IMR-90 (cell line): ENCODE data around the gene KL. TPM values are rescaled to one million over a fixed set of nuclear protein-coding genes. Genes with fewer than 3 reads are reported as not detected.

Source experiments
- ATAC-seq: fragments of 200-7000 bp; cut with Tn5 transposase; 2 replicates; pipeline ENCODE4 v1.9.1; 2020; ENCODE audit warnings: low read depth, mild to moderate bottlenecking, moderate library complexity
- BruUV-seq: library from RNA; stranded (reverse); fragments of 400-500 nt; replicated peaks from 2 replicates; lab custom pipeline; 2021; lab: Mats Ljungman, UMichigan
- CTCF ChIA-PET: fragments of 300-600 bp; formaldehyde crosslinking; extraction: SDS; loops from one replicate; lab custom pipeline; 2021; ENCODE audit warnings: antibody characterized with exemption; lab: Yijun Ruan, JAX
- POLR2A ChIA-PET: fragments of 300-600 bp; sonication (Branson Sonifier 250); formaldehyde crosslinking; loops from one replicate; lab custom pipeline; 2022; ENCODE audit warnings: antibody characterized with exemption; ENCODE audit not compliant: unreplicated experiment; lab: Charles Lee
- DNase-seq: peaks from one replicate; pipeline ENCODE4 v3.0.0; 2013
- H2AFZ ChIP-seq: replicated peaks from 2 replicates; pipeline ENCODE3; 2013; ENCODE audit warnings: low read length, mild to moderate bottlenecking; ENCODE audit not compliant: poor library complexity
- H2AK5ac ChIP-seq: 2 replicates; pipeline ENCODE4 v1.6.1; 2013; ENCODE audit warnings: low read depth, low read length, inconsistent platforms
- H2AK9ac ChIP-seq: replicated peaks from 2 replicates; pipeline ENCODE3; 2013; ENCODE audit warnings: mild to moderate bottlenecking, low read depth, low read length, moderate library complexity; ENCODE audit not compliant: poor library complexity
- H2BK120ac ChIP-seq: 2 replicates; pipeline ENCODE4 v1.6.1; 2013; ENCODE audit warnings: low read depth, low read length, inconsistent platforms
- H2BK15ac ChIP-seq: 3 replicates; pipeline ENCODE4 v1.6.1; 2013; ENCODE audit warnings: low read depth, low read length, inconsistent platforms
- H2BK20ac ChIP-seq: 2 replicates; pipeline ENCODE4 v1.6.1; 2013; ENCODE audit warnings: low read depth, mild to moderate bottlenecking, inconsistent platforms, low read length, moderate library complexity
- H2BK5ac ChIP-seq: 2 replicates; pipeline ENCODE4 v1.6.1; 2013; ENCODE audit warnings: mild to moderate bottlenecking, low read depth, low read length, inconsistent platforms; ENCODE audit not compliant: poor library complexity, severe bottlenecking
- H3K14ac ChIP-seq: replicated peaks from 2 replicates; pipeline ENCODE4 v1.6.1; 2013; ENCODE audit warnings: low read depth, low read length, inconsistent platforms
- H3K18ac ChIP-seq: 2 replicates; pipeline ENCODE4 v1.6.1; 2013; ENCODE audit warnings: low read depth, low read length, control low read depth
- H3K23ac ChIP-seq: 2 replicates; pipeline ENCODE4 v1.6.1; 2013; ENCODE audit warnings: low read depth, low read length, inconsistent platforms
- H3K27ac ChIP-seq: 2 replicates; pipeline ENCODE4 v1.5.1; 2013; ENCODE audit warnings: mild to moderate bottlenecking, control low read depth, low read length; ENCODE audit not compliant: insufficient read depth
- H3K27me3 ChIP-seq: 2 replicates; pipeline ENCODE4 v1.6.1; 2013; ENCODE audit warnings: low read length; ENCODE audit not compliant: control insufficient read depth, insufficient read depth
- H3K36me3 ChIP-seq: 2 replicates; pipeline ENCODE4 v1.6.1; 2013; ENCODE audit warnings: low read length, mixed read lengths; ENCODE audit not compliant: control insufficient read depth, insufficient read depth
- H3K4ac ChIP-seq: 2 replicates; pipeline ENCODE4 v1.6.1; 2013; ENCODE audit warnings: low read depth, low read length, inconsistent platforms
- H3K4me1 ChIP-seq: 2 replicates; pipeline ENCODE4 v1.6.1; 2013; ENCODE audit warnings: low read length, mixed read lengths; ENCODE audit not compliant: control insufficient read depth, insufficient read depth
- H3K4me2 ChIP-seq: 2 replicates; pipeline ENCODE4 v1.6.1; 2013; ENCODE audit warnings: low read depth, mild to moderate bottlenecking, control low read depth, low read length, moderate library complexity
- H3K4me3 ChIP-seq: 2 replicates; pipeline ENCODE4 v1.5.1; 2013; ENCODE audit warnings: low read depth, mild to moderate bottlenecking, control low read depth, low read length, moderate library complexity; ENCODE audit not compliant: insufficient read depth
- H3K56ac ChIP-seq: 2 replicates; pipeline ENCODE4 v1.6.1; 2013; ENCODE audit warnings: low read length, inconsistent platforms; ENCODE audit not compliant: insufficient read depth; ENCODE audit errors: extremely low read depth
- H3K79me1 ChIP-seq, 2 experiments: 2 replicates each; pipeline ENCODE4 v1.6.1; 2013; ENCODE audit warnings: low read length in 2 of 2, inconsistent platforms in 1 of 2, low read depth in 1 of 2
- H3K9ac ChIP-seq: 2 replicates; pipeline ENCODE4 v1.6.1; 2013; ENCODE audit warnings: low read depth, low read length, control low read depth
- H3K9me1 ChIP-seq: 2 replicates; pipeline ENCODE4 v1.6.1; 2013; ENCODE audit warnings: low read length, inconsistent platforms; ENCODE audit not compliant: insufficient read depth
- H3K9me3 ChIP-seq: 2 replicates; pipeline ENCODE4 v1.6.1; 2013; ENCODE audit warnings: low read length; ENCODE audit not compliant: control insufficient read depth, insufficient read depth
- H4K20me1 ChIP-seq: 2 replicates; pipeline ENCODE4 v1.6.1; 2013; ENCODE audit warnings: low read length, inconsistent platforms; ENCODE audit not compliant: insufficient read depth
- H4K5ac ChIP-seq: 2 replicates; pipeline ENCODE4 v1.6.1; 2013; ENCODE audit warnings: mild to moderate bottlenecking, low read depth, low read length, control low read depth
- H4K8ac ChIP-seq, 2 experiments: 2 replicates each; pipeline ENCODE4 v1.6.1; 2013; ENCODE audit warnings: low read depth in 2 of 2, low read length in 2 of 2, control low read depth in 1 of 2, inconsistent platforms in 1 of 2
- H4K91ac ChIP-seq: 2 replicates; pipeline ENCODE4 v1.6.1; 2013; ENCODE audit warnings: low read depth, low read length, inconsistent platforms; ENCODE audit not compliant: insufficient read depth
- BHLHE40 ChIP-seq: fragments of 150-350 bp; IDR thresholded peaks from 2 replicates; pipeline ENCODE4 v1.6.1; 2016; ENCODE audit warnings: mild to moderate bottlenecking, low read depth, low read length
- CEBPB ChIP-seq: IDR thresholded peaks from 2 replicates; pipeline ENCODE4 v1.6.1; 2012; ENCODE audit warnings: low read depth, low read length, improper control_type of control experiment
- CHD1 ChIP-seq: IDR thresholded peaks from 2 replicates; pipeline ENCODE4 v1.6.1; 2012; ENCODE audit warnings: low read depth, low read length, improper control_type of control experiment
- FOS ChIP-seq: fragments of 150-350 bp; IDR thresholded peaks from 2 replicates; pipeline ENCODE4 v1.6.1; 2016; ENCODE audit warnings: low read depth, low read length
- MAFK ChIP-seq: IDR thresholded peaks from 2 replicates; pipeline ENCODE4 v1.6.1; 2012; ENCODE audit warnings: low read depth, low read length, improper control_type of control experiment
- MAZ ChIP-seq: IDR thresholded peaks from 2 replicates; pipeline ENCODE4 v1.6.1; 2012; ENCODE audit warnings: low read depth, mild to moderate bottlenecking, low read length, improper control_type of control experiment, moderate library complexity, borderline replicate concordance
- MXI1 ChIP-seq: IDR thresholded peaks from 2 replicates; pipeline ENCODE4 v1.6.1; 2012; ENCODE audit warnings: low read depth, mild to moderate bottlenecking, low read length, moderate library complexity, borderline replicate concordance
- NFE2L2 ChIP-seq: fragments of 150-350 bp; IDR thresholded peaks from 2 replicates; pipeline ENCODE4 v1.6.1; 2016; ENCODE audit warnings: low read depth, mild to moderate bottlenecking, low read length
- POLR2A ChIP-seq: IDR thresholded peaks from 2 replicates; pipeline ENCODE4 v1.6.1; 2012; ENCODE audit warnings: mild to moderate bottlenecking, low read depth, low read length
- RAD21 ChIP-seq: IDR thresholded peaks from 2 replicates; pipeline ENCODE4 v1.6.1; 2012; ENCODE audit warnings: low read length, improper control_type of control experiment
- RCOR1 ChIP-seq: IDR thresholded peaks from 2 replicates; pipeline ENCODE4 v1.6.1; 2012; ENCODE audit warnings: mild to moderate bottlenecking, low read length, improper control_type of control experiment; ENCODE audit not compliant: insufficient replicate concordance
- RFX5 ChIP-seq: IDR thresholded peaks from 2 replicates; pipeline ENCODE4 v1.8.0; 2012; ENCODE audit warnings: low read depth, mild to moderate bottlenecking, low read length, moderate library complexity
- SMC3 ChIP-seq: fragments of 150-350 bp; IDR thresholded peaks from 2 replicates; pipeline ENCODE4 v1.6.1; 2016; ENCODE audit warnings: low read depth, mild to moderate bottlenecking, antibody characterized with exemption, low read length, moderate library complexity
- USF2 ChIP-seq: fragments of 150-350 bp; IDR thresholded peaks from 2 replicates; pipeline ENCODE4 v1.6.1; 2017; ENCODE audit warnings: mild to moderate bottlenecking, antibody characterized with exemption, low read length, low read depth
- WGBS, 2 experiments: methylation state at CpG; one replicate each; pipeline versions ENCODE4 v1.1.5 to v1.1.7; 2013; ENCODE audit warnings: missing lambda C conversion rate in 2 of 2; ENCODE audit not compliant: insufficient read length in 1 of 2; ENCODE audit errors: extremely low coverage in 2 of 2; 5-methylcytosine and 5-hydroxymethylcytosine counted together
- dilution Hi-C: fragments of 300-500 bp; cut with HindIII; formaldehyde crosslinking; loops from one replicate; pipeline ENCODE4 v1.14.3; 2018; ENCODE audit warnings: low sequenced_read_pairs; ENCODE audit not compliant: unreplicated experiment
- in situ Hi-C: fragments of 300-500 bp; cut with MboI; formaldehyde crosslinking; loops from 3 replicates; pipeline ENCODE4 v1.14.3; 2019; ENCODE audit warnings: low sequenced_read_pairs, inconsistent platforms, mixed read lengths
- intact Hi-C: fragments of 100-400 bp; cut with micrococcal nuclease; formaldehyde crosslinking; loops from 2 replicates; pipeline ENCODE4 v1.10.0; 2022
- polyA plus RNA-seq, 3 experiments: library from polyadenylated mRNA; depleted of rRNA; stranded (reverse); fragments of >200 nt; gene quantifications; 2 replicates each; pipeline ENCODE4 v1.2.3, GENCODE V29; 2012; ENCODE audit warnings: low replicate concordance in 1 of 3
- total RNA-seq: library from RNA; depleted of rRNA; stranded (reverse); fragments of >200 nt; gene quantifications from 2 replicates; pipeline ENCODE4 v1.2.3, GENCODE V29; 2012

The KL gene
- total and polyA plus RNA-seq, 2 of the 4 experiments (the other 2 are of a cell fraction) = not detected

GRCh38 chr13:33109271-33109697 lies 93.1 kb downstream of the KL start:
- H3K18ac ChIP-seq = peak overlapping the region; percentile 82
- peak overlapping the region; percentile 95; the same call in 1 of the 2 replicates for H4K91ac ChIP-seq
- peak overlapping the region; percentile 12; the same call in 1 of the 2 replicates for H3K9ac ChIP-seq
- peak overlapping the region; percentile 81 for H2BK5ac ChIP-seq
- peak overlapping the region; percentile 85 for H4K5ac ChIP-seq
- peaks cover 64% of the 10 kb centered on the region for H3K36me3 ChIP-seq
- no peak for DNase-seq
- H3K56ac ChIP-seq = peak overlapping the region; percentile 72; the same call in 1 of the 2 replicates
- H3K4me3 ChIP-seq = no peak overlapping the region
- in situ Hi-C loops (no loop called here), intact Hi-C loops (loop anchor here (5.0 kb wide), 2 partner anchors 433 to 462 kb away; no protein-coding TSS in a partner anchor), dilution Hi-C loops (no loop called here)
- H2AK5ac ChIP-seq = peak overlapping the region; percentile 97
- peak overlapping the region; percentile 94 for H3K4ac ChIP-seq
- H3K23ac ChIP-seq = peak overlapping the region; percentile 93
- no peak overlapping the region for H2AK9ac ChIP-seq
- H4K8ac ChIP-seq = peak overlapping the region; percentile 41 to 77
- no peak for ATAC-seq
- TF ChIP-seq CEBPB (no peak), SMC3 (no peak), USF2 (no peak), RCOR1 (no peak), RAD21 (no peak), MAZ (no peak), RFX5 (no peak), CHD1 (no peak), MAFK (no peak), NFE2L2 (no peak), POLR2A (no peak), FOS (no peak), BHLHE40 (no peak), MXI1 (no peak)
- peak overlapping the region; percentile 97; the same call in 2 of the 3 replicates for H2BK15ac ChIP-seq
- BruUV-seq = no TSS peak
- H2AFZ ChIP-seq = no peak overlapping the region
- no peak overlapping the region for H3K4me2 ChIP-seq
- H3K14ac ChIP-seq = peak overlapping the region; percentile 88
- peak overlapping the region; percentile 88 for H2BK20ac ChIP-seq
- H3K4me1 ChIP-seq = peaks cover 52% of the 10 kb centered on the region
- ChIA-PET CTCF (interaction anchor here (1.1 to 1.2 kb wide), 2 partner anchors 10 to 139 kb away, joined by 3 read pairs; no protein-coding TSS in a partner anchor), POLR2A (no interaction called here)
- H2BK120ac ChIP-seq = peak overlapping the region; percentile 89
- H3K9me1 ChIP-seq = peaks cover 52% of the 10 kb centered on the region
- H3K79me1 ChIP-seq = peaks cover 36 to 68% of the 10 kb centered on the region in 2 experiments
- H3K27me3 ChIP-seq = no peaks in the 10 kb centered on the region
- 42% methylated on average over 2 of the region's 2 CpGs; no CpG with 5 or more reads in 1 of the 2 experiments for WGBS, 2 experiments
- peaks cover 11% of the 10 kb centered on the region; the same call in 1 of the 2 replicates for H4K20me1 ChIP-seq
- peak overlapping the region; percentile 75 for H3K27ac ChIP-seq
- H3K9me3 ChIP-seq = no peaks in the 10 kb centered on the region
